Measurements from ENCODE around the gene CD99L2. TPM values are rescaled to one million over a fixed set of nuclear protein-coding genes. Genes with fewer than 3 reads are reported as not detected.

Gene CD99L2
- total RNA-seq, 2 donors from 2014 or later = 11.3 to 18.7 TPM

GRCh38 chrX:150736475-150736874, 162.0 kb downstream of the CD99L2 start:
- Histone ChIP-seq H3K4me3 (ENCODE audit: low read length) (no peak overlapping the region), H3K36me3 (ENCODE audit: control insufficient read depth, insufficient read depth, low read length) (peaks cover 21% of the 10 kb centered on the region), H3K27ac (ENCODE audit: low read depth, low read length) (no peak overlapping the region), H3K9ac (ENCODE audit: extremely low read depth, low read length, poor library complexity, severe bottlenecking) (no peak overlapping the region), H3K4me1 (ENCODE audit: control insufficient read depth, insufficient read depth, low read length) (no peaks in the 10 kb centered on the region), H3K9me3 (ENCODE audit: control insufficient read depth, low read length) (no peaks in the 10 kb centered on the region), H3K27me3 (ENCODE audit: control insufficient read depth, insufficient read depth, low read length, poor library complexity, severe bottlenecking) (no peaks in the 10 kb centered on the region)
- H3K4me3 Mint-ChIP-seq = no peak overlapping the region
- H3K27me3 Mint-ChIP-seq (ENCODE audit: insufficient read depth) = no peaks in the 10 kb centered on the region
- H3K36me3 Mint-ChIP-seq (ENCODE audit: low read depth) = peaks cover 41% of the 10 kb centered on the region
- WGBS, 2 experiments (ENCODE audit: insufficient coverage in 1 of 2, insufficient read length in 1 of 2) = 93 to 95% methylated on average over 5 to 9 of the region's 9 CpGs
- H3K4me1 Mint-ChIP-seq = no peaks in the 10 kb centered on the region
- TF ChIP-seq CTCF (conservative IDR thresholded peaks at IDR 0.05) = no peak
- peaks cover 45% of the 10 kb centered on the region for H3K9me3 Mint-ChIP-seq
- H3K27ac Mint-ChIP-seq = no peak overlapping the region
- DNase-seq = no peak

GRCh38 chrX:150731795-150732194, 166.7 kb downstream of the CD99L2 start:
- Mint-ChIP-seq H3K9me3 (peaks cover 23% of the 10 kb centered on the region), H3K4me1 (peaks cover 9% of the 10 kb centered on the region), H3K27me3 (ENCODE audit: insufficient read depth) (no peaks in the 10 kb centered on the region), H3K4me3 (no peak overlapping the region), H3K36me3 (ENCODE audit: low read depth) (peaks cover 21% of the 10 kb centered on the region), H3K27ac (no peak overlapping the region)
- Histone ChIP-seq H3K27me3 (ENCODE audit: control insufficient read depth, insufficient read depth, low read length, poor library complexity, severe bottlenecking) (no peaks in the 10 kb centered on the region), H3K9ac (ENCODE audit: extremely low read depth, low read length, poor library complexity, severe bottlenecking) (no peak overlapping the region), H3K36me3 (ENCODE audit: control insufficient read depth, insufficient read depth, low read length) (peaks cover 30% of the 10 kb centered on the region), H3K27ac (ENCODE audit: low read depth, low read length) (no peak overlapping the region), H3K4me3 (ENCODE audit: low read length) (no peak overlapping the region), H3K9me3 (ENCODE audit: control insufficient read depth, low read length) (no peaks in the 10 kb centered on the region), H3K4me1 (ENCODE audit: control insufficient read depth, insufficient read depth, low read length) (no peaks in the 10 kb centered on the region)
- TF ChIP-seq CTCF (conservative IDR thresholded peaks at IDR 0.05) = no peak
- DNase-seq = no peak
- 84% methylated on average over 3 of the region's 3 CpGs; no CpG with 5 or more reads in 1 of the 2 experiments for WGBS, 2 experiments (ENCODE audit: insufficient coverage in 1 of 2, insufficient read length in 1 of 2)

GRCh38 chrX:150730719-150731118, 167.7 kb downstream of the CD99L2 start:
- Mint-ChIP-seq H3K27me3 (ENCODE audit: insufficient read depth) (no peaks in the 10 kb centered on the region), H3K36me3 (ENCODE audit: low read depth) (peaks cover 19% of the 10 kb centered on the region), H3K9me3 (peaks cover 25% of the 10 kb centered on the region), H3K4me1 (peaks cover 16% of the 10 kb centered on the region), H3K27ac (no peak overlapping the region), H3K4me3 (no peak overlapping the region)
- H3K27ac ChIP-seq (ENCODE audit: low read depth, low read length) = no peak overlapping the region
- 100% methylated on average over 3 of the region's 6 CpGs; no CpG with 5 or more reads in 1 of the 2 experiments for WGBS, 2 experiments (ENCODE audit: insufficient coverage in 1 of 2, insufficient read length in 1 of 2)
- no peaks in the 10 kb centered on the region for H3K27me3 ChIP-seq (ENCODE audit: control insufficient read depth, insufficient read depth, low read length, poor library complexity, severe bottlenecking)
- no peak for DNase-seq
- no peak overlapping the region for H3K4me3 ChIP-seq (ENCODE audit: low read length)
- H3K4me1 ChIP-seq (ENCODE audit: control insufficient read depth, insufficient read depth, low read length) = no peaks in the 10 kb centered on the region
- no peaks in the 10 kb centered on the region for H3K9me3 ChIP-seq (ENCODE audit: control insufficient read depth, low read length)
- H3K9ac ChIP-seq (ENCODE audit: extremely low read depth, low read length, poor library complexity, severe bottlenecking) = no peak overlapping the region
- no peak for TF ChIP-seq CTCF (conservative IDR thresholded peaks at IDR 0.05)
- H3K36me3 ChIP-seq (ENCODE audit: control insufficient read depth, insufficient read depth, low read length) = peaks cover 23% of the 10 kb centered on the region

Data from endodermal cell (in vitro differentiated cells).